ENCODE measurements around the gene ATXN10. TPM values are rescaled to one million over a fixed set of nuclear protein-coding genes. Genes with fewer than 3 reads are reported as not detected.

ATXN10 gene
- total and polyA plus RNA-seq, 10 of the 15 experiments (the other 5 are each of a cell fraction or from before 2014, with no cell fraction given), result 29.2 to 249 (median 146) TPM

DNA sequence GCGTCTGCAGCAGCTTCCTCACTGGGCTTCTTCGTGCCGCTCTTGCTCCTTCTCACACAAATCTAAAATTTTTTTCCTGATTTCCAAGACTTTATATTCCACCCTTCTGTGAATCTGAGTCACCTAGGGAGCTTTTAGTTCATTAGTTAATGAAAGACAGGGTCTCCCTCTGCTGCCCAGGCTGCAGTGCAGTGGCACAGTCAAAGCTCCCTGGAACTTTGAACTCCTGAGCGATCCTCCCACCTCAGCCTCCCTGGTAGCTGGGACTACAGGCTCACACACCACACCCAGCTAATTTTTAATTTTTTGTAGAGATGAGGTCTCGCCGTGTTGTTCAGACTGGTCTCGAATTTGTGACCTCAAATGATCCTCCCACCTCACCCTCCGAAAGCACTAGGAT is 116.9 kb downstream of the ATXN10 start:
- CTCF ChIA-PET, result no interaction called here
- SMC1A ChIA-PET (ENCODE audit: uncharacterized antibody, unreplicated experiment), result interaction anchor here (1.2 kb wide), 1 partner anchor 18 kb away, joined by 3 read pairs; no protein-coding TSS in a partner anchor
- no peak for TF ChIP-seq RB1 (IDR thresholded peaks at IDR 0.05; ENCODE audit: borderline replicate concordance)
- TF ChIP-seq HSF1 (IDR thresholded peaks at IDR 0.05; ENCODE audit: low read depth, low read length), result no peak
- TF ChIP-seq, protein P1, sequence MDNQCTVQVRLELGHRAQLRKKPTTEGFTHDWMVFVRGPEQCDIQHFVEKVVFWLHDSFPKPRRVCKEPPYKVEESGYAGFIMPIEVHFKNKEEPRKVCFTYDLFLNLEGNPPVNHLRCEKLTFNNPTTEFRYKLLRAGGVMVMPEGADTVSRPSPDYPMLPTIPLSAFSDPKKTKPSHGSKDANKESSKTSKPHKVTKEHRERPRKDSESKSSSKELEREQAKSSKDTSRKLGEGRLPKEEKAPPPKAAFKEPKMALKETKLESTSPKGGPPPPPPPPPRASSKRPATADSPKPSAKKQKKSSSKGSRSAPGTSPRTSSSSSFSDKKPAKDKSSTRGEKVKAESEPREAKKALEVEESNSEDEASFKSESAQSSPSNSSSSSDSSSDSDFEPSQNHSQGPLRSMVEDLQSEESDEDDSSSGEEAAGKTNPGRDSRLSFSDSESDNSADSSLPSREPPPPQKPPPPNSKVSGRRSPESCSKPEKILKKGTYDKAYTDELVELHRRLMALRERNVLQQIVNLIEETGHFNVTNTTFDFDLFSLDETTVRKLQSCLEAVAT (IDR thresholded peaks at IDR 0.05), result no peak
- WGBS (ENCODE audit: insufficient coverage, insufficient replicate concordance, low lambda C conversion rate, missing lambda C conversion rate), result 98% methylated on average over 8 of the region's 8 CpGs
- H3K27me3 ChIP-seq (replicated peaks in 1 of 2; ENCODE audit: control insufficient read depth in 2 of 2, insufficient read depth in 2 of 2, low read length in 1 of 2), result no peaks in the 10 kb centered on the region
- H3K27ac ChIP-seq (ENCODE audit: control insufficient read depth, insufficient read depth), result no peak overlapping the region
- intact Hi-C loops (cut with micrococcal nuclease; ENCODE audit: unreplicated experiment) (no loop called here), in situ Hi-C loops (cut with MboI) (no loop called here)
- no peaks in the 10 kb centered on the region for H4K20me1 ChIP-seq (ENCODE audit: control insufficient read depth, insufficient read depth)
- POLR2A ChIA-PET, result no interaction called here
- BruUV-seq (replicated peaks), result no TSS peak
- RAD21 ChIA-PET (ENCODE audit: unreplicated experiment), result no interaction called here
- no peak for ATAC-seq
- no peaks in the 10 kb centered on the region; the same call in 1 of the 2 replicates for H3K79me2 ChIP-seq (ENCODE audit: control insufficient read depth, insufficient read depth, low read length)
- FAIRE-seq, result no peak
- H3K4me3 ChIP-seq, result no peak overlapping the region
- peaks cover 15% of the 10 kb centered on the region for H3K4me1 ChIP-seq (ENCODE audit: control insufficient read depth, insufficient read depth, low read length)
- H3K4me2 ChIP-seq (ENCODE audit: control insufficient read depth, insufficient read depth), result no peak overlapping the region
- H2AFZ ChIP-seq (ENCODE audit: control insufficient read depth, low read depth, low read length), result no peak overlapping the region
- H3K36me3 ChIP-seq (ENCODE audit: control insufficient read depth in 2 of 2, insufficient read depth in 2 of 2, low read length in 1 of 2), result peaks cover under 1 to 2% of the 10 kb centered on the region in 2 experiments; a peak in 3 of 4 replicates
- H3K9me3 ChIP-seq (replicated peaks; ENCODE audit: control insufficient read depth, insufficient read depth, low read length), result peaks cover 2% of the 10 kb centered on the region; the same call in 2 of the 3 replicates
- no peak overlapping the region for H3K9ac ChIP-seq (ENCODE audit: control insufficient read depth, insufficient read depth, low read length)
- DNase-seq (ENCODE audit: low read depth, low spot score), result no peak

- ChIA-PET RAD21 (ENCODE audit: unreplicated experiment) (no interaction called here), CTCF (interaction anchor here (0.7 kb wide), 1 partner anchor 68 kb away, joined by 3 read pairs; no protein-coding TSS in a partner anchor), SMC1A (ENCODE audit: uncharacterized antibody, unreplicated experiment) (interaction anchor here (1.0 to 1.4 kb wide), 2 partner anchors 9 to 39 kb away, joined by 3 read pairs; no protein-coding TSS in a partner anchor), POLR2A (no interaction called here)
- H3K4me3 ChIP-seq, result no peak overlapping the region
- no TSS peak for BruUV-seq (replicated peaks)
- H4K20me1 ChIP-seq (ENCODE audit: control insufficient read depth, insufficient read depth), result no peaks in the 10 kb centered on the region
- no peak for ATAC-seq
- no peak for FAIRE-seq
- no peak overlapping the region for H2AFZ ChIP-seq (ENCODE audit: control insufficient read depth, low read depth, low read length)
- no peaks in the 10 kb centered on the region; the same call in 1 of the 2 replicates for H3K79me2 ChIP-seq (ENCODE audit: control insufficient read depth, insufficient read depth, low read length)
- in situ Hi-C loops (cut with MboI) (no loop called here), intact Hi-C loops (cut with micrococcal nuclease; ENCODE audit: unreplicated experiment) (no loop called here)
- H3K9ac ChIP-seq (ENCODE audit: control insufficient read depth, insufficient read depth, low read length), result no peak overlapping the region
- WGBS (ENCODE audit: insufficient coverage, insufficient replicate concordance, low lambda C conversion rate, missing lambda C conversion rate), result 96% methylated on average over 1 of the region's 1 CpG
- no peaks in the 10 kb centered on the region for H3K27me3 ChIP-seq (replicated peaks in 1 of 2; ENCODE audit: control insufficient read depth in 2 of 2, insufficient read depth in 2 of 2, low read length in 1 of 2)
- peaks cover 4% of the 10 kb centered on the region for H3K4me1 ChIP-seq (ENCODE audit: control insufficient read depth, insufficient read depth, low read length)
- TF ChIP-seq RAD51 (IDR thresholded peaks at IDR 0.05), result no peak
- no peak for TF ChIP-seq MTA2 (IDR thresholded peaks at IDR 0.05; ENCODE audit: low read depth)
- no peak for TF ChIP-seq SIX5 (IDR thresholded peaks at IDR 0.05; ENCODE audit: low read depth, low read length, severe bottlenecking)
- H3K4me2 ChIP-seq (ENCODE audit: control insufficient read depth, insufficient read depth), result no peak overlapping the region
- H3K27ac ChIP-seq (ENCODE audit: control insufficient read depth, insufficient read depth), result no peak overlapping the region
- DNase-seq (ENCODE audit: low read depth, low spot score), result no peak
- peaks cover 3 to 8% of the 10 kb centered on the region in 2 experiments for H3K36me3 ChIP-seq (ENCODE audit: control insufficient read depth in 2 of 2, insufficient read depth in 2 of 2, low read length in 1 of 2)
- peaks cover 8% of the 10 kb centered on the region for H3K9me3 ChIP-seq (replicated peaks; ENCODE audit: control insufficient read depth, insufficient read depth, low read length)
These were observed 118.8 kb downstream of the ATXN10 start for GRCh38 chr22:45790401-45790800.

Measured in GM12878 (cell line).